GF-D8 (cell line): ENCODE measurements around the gene BPIFA3.
"Not testable (repeated sequence)": the region's sequence is repeated elsewhere in the genome, so short reads cannot be mapped to it uniquely, and the experiment has no call there.

Source experiments
- DNase-seq: peaks from one replicate; lab custom pipeline; 2025; lab: John Stamatoyannopoulos, UW

Gene BPIFA3

DNA sequence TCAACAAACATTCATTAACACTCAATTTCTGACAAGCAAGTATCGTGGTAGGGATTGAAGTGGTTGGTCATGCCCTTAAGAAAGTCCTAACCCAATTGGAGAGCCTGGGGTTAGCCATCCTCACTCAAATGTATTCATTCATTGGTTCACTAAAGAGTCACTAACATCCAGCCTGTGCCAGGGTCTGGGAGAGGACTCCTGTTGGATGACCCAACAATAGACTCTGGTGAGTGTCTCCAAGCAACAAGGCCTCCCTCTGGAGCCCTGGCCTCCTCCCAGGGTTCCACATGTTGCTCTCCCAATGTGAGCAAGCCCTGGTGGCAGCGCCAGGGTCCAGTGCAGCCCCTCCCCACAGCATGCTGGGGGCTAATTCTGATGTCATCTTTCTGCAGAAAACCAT lies at the start of gene BPIFA3:
BPIFA3 (plus strand) TSS at position 301 of the 400 bp plus-strand sequence. CDS start 185 bp downstream, outside the sequence.
- no peak for DNase-seq

DNA sequence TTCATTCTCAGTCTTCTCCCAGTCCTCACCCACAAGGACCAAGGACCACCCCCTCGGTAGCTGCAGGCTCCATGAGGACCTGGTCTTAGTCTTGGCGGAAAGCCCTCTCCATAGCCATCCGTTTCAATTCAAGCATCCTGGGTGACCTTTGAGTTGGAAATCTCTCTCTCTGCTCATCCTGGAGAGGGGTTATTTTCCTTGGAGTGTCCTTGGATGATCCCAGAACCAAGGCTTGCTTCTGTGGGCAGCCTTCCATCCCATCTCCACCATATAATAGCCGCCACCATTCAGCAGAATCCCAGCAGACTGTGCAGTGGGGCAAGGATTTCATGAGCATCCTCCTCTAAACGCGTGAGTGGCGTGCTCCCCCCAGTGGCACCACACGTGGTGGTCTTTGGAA lies 49.3 kb upstream of the BPIFA3 start, which contains the start of gene BPIFA2:
BPIFA2 (plus strand) TSS at position 301 of the 400 bp plus-strand sequence. CDS start 987 bp downstream, outside the sequence.
- no peak for DNase-seq

DNA sequence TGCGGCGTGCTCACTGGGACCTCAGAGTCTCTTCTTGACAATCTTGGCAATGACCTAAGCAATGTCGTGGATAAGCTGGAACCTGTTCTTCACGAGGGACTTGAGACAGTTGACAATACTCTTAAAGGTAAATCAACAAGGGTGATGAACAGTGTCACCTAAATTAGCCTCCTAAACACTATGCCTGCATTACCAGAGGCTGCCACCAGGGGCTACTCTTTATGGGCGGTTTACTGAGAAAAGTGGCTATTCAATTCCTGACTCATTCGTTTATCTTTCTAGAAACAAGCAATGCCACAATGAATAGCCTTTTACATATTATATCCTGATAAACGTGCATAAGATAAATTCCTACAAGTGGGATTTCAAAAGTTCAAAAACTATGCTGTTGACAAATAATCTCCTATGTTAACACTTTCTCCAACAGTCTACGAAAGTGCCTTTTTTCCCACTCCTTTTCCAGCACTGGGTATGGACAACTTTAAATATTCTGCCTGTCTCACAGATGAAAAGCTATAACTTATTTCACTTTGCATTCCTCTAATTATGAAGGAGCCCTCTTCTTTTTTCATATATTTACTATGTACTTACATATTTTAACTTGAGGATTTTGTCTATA lies 47.9 kb upstream of the BPIFA3 start:
- DNase-seq = no peak

DNA sequence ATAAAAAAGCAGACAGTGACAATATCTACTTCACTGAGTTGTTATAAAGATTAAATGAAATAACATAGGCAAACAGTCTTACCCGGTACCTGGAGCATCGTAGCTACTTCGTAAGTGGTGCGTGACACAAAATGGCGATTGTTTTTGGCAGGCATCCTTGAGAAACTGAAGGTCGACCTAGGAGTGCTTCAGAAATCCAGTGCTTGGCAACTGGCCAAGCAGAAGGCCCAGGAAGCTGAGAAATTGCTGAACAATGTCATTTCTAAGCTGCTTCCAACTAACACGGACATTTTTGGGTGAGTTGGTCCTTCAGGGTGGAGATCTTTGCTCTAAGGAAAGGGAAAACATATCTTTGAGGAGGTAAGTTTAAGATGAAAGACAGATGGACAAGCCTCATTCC lies 44.4 kb upstream of the BPIFA3 start:
- no peak for DNase-seq

DNA sequence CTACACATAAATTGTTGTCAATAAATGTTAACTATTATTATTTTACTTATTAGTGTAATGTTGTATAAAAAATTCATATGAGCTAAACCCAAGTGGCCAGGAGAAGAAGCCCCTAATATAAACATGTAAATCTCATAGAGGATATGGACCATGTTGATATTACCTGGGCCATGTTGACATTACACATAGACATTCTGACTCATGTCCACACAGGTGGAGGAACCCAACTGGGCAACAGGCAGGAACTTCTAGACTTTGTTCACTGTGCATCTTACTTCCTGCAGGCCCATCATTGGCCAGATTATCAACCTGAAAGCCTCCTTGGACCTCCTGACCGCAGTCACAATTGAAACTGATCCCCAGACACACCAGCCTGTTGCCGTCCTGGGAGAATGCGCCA lies 42.0 kb upstream of the BPIFA3 start:
- no peak for DNase-seq

DNA sequence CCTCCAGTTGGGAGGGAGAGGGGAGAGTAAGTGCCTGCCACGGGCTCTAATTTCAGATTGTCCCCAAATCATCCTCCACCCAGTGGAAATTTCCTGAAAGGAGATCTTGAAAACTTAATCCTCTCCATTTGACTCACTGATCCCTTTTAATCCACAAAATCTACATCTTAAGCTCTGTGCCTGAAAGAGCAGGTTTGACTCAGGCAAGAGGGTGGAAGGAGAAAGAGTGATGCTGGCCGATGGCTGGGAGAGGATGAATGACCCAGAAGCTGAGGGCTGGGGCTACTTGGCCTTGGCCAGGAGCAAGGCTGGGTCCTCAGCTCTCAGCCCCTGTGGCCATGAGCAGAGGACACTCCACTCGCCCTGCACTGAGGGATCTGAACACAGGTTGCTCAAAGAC lies 41.1 kb upstream of the BPIFA3 start:
- no peak for DNase-seq

DNA sequence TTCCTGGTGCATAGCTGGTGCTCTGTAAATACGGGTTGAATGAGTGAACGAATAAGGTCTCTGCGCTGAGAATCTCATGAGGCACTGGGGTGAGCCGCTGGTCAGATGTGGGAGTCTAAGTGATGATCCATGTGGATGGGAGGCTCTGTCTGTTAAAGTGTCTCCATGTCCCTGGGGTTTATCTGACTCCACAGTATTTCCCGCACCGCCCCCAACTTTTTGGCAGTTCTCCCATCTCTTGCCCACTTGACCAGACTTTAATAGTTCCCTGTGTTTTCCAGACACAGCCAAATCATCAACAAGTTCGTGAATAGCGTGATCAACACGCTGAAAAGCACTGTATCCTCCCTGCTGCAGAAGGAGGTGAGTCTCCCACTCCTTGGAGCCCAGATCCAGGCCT lies 39.3 kb upstream of the BPIFA3 start:
- no peak for DNase-seq

DNA sequence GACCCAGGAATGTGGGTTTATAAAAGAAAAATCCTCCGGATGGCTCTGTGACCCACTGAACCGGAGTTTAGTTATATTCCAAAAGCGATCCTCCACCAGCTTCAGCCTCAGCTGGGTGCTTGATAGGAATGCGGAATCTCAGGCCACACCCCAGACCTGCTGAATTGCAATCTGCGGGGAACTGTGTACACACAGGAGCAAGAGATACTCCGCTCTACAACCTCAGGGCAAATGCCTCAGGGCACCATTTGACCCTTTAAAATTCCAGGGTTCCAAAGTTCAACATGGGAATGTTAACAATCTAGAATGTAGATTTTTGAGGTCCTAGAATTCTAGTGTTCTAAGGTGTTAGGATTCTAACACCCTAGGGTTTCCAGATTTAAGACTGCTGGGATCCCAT lies 38.4 kb upstream of the BPIFA3 start:
- no peak for DNase-seq

DNA sequence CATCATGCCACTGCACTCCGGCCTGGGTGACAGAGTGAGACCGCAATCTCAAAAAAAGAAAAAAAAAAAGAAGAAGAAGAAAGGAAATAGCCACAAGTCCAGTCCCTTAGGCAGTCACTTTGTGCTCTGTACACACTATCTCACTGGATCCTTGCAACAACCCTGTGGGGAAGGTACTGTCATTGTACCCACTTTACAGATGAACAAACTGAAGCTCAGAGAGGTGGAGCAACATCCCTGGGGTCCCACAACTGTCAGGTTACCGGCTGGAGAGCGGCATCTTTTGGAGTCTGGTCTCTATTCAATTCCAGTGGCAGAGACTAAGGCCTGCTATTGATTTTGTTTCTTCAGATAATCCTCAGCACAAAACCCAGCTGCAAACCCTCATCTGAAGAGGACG lies 37.0 kb upstream of the BPIFA3 start:
- no peak for DNase-seq

DNA sequence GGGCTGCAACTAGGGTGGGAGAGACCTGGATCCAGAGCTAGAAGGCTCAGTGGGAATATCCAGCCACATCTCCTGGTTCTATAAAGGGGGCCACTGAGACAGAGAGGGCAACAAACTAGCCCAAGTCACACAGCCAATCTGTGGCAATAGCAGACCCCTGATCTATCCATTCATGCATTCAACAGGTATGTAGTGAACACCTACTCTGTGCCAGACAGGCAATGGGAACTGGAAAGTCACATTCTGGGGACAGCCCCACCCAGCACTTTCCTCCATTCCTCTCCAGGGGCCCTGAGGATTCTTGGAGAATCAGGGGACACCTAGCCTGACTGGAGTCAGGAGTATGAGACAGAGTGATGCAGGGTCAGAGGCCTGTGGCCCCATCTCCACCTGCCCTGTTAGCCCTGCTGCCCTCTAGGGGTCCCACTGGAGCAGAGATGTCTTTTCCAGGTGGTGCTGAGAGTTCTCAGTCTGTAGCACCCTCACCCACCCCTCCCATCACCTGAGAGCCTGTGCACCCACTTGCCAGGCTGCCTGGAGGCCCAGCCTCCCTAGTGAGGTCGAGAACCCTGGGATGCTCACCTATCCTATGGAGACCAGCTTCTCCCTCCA lies 35.6 kb upstream of the BPIFA3 start:
- DNase-seq = no peak

DNA sequence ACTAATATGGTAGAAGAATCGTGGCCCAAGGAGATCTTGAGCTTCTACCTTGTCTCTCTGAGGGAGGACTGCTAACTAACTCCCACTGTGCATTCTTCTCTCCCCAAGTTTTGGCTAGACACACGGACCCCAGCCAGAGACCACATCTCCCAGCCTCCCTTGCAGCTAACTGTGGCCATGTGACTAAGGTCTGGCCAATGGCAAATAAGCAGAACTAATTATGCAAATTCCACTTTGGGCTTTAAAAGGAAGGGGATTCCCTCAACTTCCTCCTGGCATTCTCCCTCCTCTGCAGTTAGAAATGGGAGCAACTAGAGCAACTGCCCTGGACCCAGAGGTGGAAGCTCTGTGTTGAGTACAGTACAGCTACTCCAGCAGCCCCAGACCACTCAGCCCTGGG lies 33.8 kb upstream of the BPIFA3 start:
- no peak for DNase-seq

DNA sequence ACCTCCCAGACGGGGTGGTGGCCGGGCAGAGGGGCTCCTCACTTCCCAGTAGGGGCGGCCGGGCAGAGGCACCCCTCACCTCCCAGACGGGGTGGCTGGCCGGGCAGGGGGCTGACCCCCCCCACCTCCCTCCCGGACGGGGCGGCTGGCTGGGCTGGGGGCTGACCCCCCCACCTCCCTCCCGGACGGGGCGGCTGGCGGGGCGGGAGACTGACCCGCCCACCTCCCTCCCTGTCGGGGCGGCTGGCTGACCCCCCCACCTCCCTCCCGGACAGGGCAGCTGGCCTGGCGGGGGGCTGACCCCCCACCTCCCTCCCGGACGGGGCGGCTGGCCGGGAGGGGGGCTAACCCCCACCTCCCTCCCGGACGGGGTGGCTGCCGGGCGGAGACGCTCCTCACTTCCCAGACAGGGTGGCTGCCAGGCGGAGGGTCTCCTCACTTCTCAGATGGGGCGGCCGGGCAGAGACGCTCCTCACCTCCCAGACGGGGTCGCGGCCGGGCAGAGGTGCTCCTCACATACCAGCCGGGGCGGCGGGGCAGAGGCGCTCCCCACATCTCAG lies 32.0 kb upstream of the BPIFA3 start:
- not testable (repeated sequence) for DNase-seq

DNA sequence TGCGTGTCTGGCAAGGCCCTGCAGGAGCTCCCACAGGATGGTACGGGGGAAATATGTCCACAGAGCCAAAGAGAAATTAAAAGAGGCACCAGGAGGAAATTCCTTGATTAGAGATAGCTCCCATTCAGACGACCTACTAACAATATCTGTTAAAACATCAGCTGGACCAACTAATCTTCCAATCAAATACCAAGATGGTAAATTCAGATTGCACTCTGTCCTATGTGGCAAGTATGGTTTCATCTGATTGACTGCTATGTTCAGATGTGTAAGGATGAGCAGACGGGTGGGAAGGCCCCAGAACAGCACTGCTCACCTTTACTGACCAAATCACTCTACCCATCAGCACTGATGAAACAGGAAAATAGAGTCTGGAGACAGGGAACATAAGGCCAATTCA lies 29.7 kb upstream of the BPIFA3 start:
- DNase-seq = no peak

DNA sequence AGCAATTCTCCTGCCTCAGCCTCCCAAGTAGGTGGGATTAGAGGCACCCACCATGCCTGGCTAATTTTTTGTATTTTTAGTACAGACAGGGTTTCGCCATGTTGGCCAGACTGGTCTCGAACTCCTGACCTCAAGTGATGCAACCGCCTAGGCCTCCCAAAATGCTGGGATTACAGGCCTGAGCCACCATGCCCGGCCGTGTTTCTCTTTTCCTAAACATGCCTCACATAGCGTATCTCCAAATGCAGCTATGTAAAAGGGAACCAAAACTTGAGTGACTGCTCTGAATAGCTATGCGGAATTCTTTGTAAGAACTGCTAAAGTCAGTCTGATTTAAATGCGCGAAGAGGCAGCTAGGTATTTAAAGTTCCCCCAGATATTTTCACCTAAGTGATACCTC lies 28.7 kb upstream of the BPIFA3 start:
- no peak for DNase-seq

DNA sequence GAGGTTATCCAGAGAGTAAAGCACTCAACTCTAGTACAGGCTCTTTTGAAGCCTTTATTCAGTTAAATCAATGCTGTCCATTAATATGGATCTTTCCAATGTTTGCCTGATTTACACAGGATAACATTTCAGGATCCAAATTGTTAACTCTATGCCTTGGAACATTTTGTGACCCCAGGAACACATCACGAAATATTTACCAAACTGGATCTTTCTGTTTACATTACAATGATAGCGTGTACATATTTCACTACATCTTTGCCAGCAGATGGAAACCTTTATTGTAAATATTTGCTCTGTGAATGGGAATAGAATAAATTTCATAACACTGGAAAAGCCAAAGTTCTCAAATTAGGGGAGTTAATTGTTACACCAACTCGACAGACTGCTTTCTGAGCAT lies 25.7 kb upstream of the BPIFA3 start:
- no peak for DNase-seq

DNA sequence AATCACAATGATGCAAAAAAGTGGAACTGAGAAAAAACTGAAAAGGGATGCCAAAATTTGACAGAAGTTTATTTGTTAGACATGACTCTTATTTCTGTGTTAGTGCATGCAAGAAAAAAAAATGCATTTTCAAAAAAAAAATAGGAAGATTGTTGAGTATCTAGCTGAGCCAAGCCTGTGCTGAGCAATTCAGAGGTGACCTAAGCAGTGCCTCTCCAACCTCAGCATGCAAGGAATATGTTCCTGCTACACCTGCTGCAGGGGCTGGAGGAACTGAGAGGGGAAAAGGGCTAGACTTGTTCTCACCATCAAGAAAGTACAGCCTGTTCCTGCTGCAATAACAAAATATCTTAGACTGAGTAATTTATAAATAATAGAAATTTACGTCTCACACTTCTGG lies 25.2 kb upstream of the BPIFA3 start:
- no peak for DNase-seq

DNA sequence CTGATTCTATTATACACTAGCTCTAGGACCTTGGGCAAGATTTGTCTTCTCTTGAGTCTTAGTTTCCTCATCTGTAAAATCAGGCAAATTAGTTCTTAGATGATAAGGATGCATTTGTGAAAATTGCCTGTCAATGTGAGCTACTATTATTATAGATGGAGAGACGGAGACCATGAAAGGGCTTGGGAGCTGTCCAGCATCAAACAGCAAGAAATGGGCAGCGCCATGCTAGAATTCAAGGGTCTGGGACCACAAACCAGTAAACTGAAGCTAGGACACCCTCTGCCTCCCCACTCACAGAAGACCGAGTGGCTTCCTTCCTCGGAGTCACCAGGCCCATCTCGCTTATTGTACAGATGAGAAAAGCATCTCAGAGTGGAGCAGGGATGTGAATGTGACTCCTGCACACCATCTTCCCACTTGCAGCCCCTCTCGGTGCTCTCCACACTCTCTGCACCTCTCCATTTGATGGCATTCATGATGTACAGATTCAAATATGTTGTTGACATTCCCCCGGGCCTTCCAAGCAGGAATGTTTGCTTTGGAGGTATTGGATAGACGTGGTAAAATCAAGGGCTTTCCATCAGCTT lies 24.1 kb upstream of the BPIFA3 start:
- no peak for DNase-seq

DNA sequence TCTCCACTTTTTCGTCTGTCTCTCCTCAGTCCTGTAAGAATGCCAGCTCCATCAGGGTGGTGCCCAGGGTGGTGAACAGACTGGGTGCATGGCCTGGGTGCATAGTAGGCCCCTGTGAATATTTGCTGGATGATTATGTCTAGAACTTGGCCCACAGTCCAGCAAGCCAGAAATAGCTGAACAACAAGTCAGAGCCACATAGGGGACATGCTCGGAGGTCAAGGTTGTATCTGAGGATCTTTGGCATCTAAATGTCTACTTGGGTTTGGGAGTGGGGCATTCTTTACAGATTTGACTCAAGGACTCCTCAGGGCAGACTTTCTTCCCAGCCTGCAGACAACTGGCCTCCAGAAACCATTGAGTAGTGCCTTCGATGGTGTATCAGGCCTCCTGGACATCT lies 18.1 kb upstream of the BPIFA3 start:
- DNase-seq = no peak

DNA sequence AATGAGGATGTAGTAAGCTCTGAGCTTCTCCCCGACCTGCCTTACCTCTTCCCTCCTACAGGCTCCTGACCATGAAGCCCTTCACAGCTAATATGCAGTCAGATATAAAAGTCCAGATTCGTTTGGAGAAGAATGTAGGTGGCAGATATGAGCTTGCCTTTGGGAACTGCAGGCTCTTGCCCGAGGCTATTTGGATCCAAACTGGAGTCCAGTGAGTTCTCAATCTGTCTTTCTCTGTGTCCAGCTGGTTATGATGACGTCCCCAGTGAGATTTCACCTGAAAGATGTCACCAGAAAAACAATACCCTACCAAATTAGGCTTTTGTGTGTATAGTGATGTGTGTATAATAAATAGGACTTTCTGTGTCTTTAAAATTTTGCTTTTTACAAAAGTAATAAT lies 14.7 kb upstream of the BPIFA3 start:
- no peak for DNase-seq

DNA sequence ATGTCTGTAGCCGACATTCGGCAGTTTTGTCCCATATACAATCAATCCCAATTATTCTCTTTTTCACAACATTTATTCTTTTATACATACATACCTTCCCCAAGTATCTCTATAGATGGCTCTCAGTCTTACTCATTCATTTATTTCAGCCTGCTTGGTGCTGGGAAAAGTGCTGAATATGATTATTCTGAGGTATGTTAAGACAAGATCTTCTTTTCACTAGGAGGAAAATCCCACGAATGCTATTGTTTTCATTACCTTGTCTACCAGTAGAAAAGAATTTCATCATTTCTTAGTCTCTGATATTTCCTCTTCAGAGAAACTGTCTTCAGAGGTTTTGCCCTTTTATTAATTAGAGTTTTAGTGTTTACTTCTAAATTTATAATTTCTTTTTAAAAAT lies 13.7 kb upstream of the BPIFA3 start:
- DNase-seq = no peak

DNA sequence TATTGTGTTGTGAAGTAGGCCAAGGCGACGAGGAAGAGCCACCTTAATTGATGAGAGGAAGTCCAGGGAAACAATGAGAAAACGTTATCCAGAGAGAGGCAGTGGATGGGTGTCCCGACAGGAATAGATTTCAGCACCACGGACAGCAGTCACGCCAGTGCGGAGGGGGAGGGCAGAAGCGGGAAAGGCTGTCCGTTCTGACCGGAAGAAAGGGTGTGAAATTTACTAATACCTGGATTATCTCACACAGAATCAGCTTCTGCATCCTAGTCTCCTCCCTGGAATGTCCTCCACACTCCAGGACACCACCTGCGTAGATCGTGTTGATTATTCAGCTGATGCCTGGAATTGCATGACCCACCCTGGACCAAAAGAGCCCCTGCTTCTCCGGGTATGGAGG lies 7.4 kb upstream of the BPIFA3 start:
- no peak for DNase-seq

DNA sequence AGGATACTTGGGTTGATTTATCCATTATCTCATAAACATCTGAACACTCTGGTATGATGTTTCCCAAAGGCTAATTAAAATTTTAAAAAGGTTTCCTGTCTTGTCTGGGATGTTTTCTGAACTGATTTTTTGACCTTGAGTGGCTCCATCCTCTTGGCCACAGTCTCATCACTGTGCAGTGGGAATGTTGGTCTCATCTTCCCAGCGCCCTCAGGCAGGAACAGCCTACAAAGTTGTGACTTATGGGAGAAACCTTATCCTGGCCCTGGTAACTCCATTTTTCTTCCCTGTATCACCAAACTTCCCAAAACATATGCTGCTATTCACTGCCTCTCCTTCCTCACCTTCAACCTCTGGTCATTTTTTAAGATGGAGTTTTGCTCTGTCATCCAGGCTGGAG lies 6.8 kb upstream of the BPIFA3 start:
- DNase-seq = no peak

DNA sequence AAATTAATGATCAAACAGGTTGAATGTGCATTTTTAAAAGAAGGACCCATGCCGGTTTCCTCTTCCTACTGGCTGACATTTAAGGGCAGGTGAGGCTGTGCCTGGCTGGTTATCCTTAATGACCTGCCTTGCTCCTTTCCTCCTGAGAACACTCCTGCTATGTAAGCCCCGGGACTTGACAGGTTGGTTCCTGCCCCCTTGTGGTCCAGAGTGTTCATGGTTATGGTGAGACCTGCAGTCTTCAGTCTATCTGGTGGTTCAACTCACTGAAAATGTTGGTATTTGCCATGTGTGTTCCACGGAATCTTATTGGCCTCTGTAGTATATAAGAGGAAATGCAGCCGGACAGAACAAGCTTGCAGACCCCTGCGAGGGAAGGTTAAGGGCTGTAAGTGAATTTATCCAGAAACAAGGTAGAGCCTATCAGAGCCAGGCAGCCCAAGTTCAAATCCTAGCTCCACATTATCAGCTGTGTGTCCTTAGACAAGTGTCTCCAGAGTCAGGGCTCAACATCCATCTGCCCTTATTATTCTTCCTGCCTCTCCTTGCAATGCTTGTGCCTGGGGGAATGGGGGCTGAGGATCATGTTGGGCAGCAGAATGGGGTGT lies 5.2 kb upstream of the BPIFA3 start:
- DNase-seq = no peak
